HG02642 (cell line): ENCODE results near the gene CAVIN3.
A peak's percentile ranks its signal among the peaks of the same experiment; 100 is the strongest.
"Not testable (repeated sequence)": the region's sequence is repeated elsewhere in the genome, so short reads cannot be mapped to it uniquely, and the experiment has no call there.

Experiments used
- ATAC-seq: cut with Tn5 transposase; IDR thresholded peaks from one replicate; pipeline ENCODE4 v1.9.1; 2021; ENCODE audit warnings: mild to moderate bottlenecking; ENCODE audit not compliant: unreplicated experiment, poor library complexity

CAVIN3 gene

DNA sequence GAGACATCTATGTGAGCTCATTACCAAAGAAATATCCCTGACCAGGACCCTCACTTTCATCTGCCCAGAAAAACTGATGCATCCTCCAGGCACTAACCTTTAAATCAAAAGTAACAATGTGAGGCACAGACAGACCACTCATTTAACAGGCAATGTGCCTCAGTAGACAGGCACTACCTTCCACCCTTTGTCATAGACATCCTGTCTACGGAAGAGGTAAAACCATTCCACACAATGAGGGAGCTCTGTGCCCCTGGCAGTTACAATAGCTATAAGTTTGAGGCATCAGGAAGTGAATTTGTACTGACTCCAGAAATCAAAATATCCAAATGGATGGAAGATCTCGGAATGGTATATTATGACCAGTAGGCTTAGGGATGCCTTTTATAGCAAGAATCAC, 6.7 kb upstream of the CAVIN3 start:
- no peak for ATAC-seq

DNA sequence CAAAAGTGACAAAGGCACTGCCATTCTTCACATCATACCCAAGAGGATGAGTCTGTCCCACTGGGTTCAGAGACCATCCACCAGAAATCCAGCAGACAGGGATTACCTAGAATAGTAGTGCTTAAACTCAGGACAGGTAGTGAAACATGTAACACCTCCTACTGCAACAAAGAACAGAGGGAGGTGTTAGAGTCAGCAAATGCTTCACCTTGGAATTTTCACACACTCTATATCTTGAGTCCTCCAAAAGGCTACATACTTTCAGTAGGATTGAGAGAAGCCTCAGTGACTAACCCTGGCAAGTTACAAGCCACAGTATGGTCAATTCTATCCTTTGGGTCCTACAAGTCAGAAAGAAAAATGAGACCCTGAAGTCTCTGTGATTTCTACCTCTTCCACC, 6.0 kb upstream of the CAVIN3 start:
- ATAC-seq, result no peak

DNA sequence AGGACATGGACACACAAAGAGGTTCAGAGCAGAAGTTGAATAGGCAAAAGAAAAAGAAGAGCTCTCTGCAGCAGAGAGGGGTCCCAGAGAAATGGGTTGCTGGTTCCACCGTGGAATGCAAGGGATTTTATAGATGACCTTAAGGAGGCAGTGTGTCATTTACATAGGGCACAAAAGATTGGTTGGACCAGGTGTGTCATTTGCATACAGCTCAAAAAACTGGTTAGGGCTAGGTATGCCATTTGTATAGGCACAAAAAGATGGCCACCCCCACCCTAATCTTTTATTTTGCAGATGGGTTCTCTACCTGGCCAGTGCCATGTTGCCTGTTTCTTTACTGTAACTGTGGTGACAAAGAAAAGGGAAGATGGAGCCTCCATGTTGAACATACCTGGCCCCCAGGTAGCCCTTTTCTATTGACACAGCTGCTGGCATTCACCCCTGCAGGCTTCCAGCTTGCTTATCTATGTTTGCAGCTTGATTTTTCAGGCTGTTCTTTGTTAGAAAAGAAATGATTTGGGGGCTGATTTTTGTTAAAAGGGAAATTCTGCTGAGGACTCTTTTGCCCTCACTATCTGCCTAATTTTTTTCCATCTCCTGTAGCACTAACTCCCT, 3.1 kb upstream of the CAVIN3 start:
- ATAC-seq, result no peak

DNA sequence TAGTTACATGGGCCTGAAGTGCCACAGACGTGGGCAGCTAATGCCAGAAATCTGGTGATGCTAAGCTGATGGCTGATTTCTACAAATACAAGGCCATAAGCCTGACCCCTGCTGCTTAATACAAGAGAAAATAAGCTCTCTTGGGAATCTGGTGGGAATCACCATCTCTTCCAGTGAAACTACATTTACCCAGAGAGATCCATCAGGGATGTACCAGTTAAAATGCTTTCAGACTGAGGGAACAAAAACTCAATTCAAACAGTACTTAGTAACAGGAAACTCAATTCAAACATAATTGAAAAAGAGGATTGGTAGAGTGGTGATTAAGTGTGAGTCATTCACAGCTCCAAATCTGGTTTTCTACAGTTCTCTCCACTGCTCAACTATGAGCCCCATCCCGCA, 1.7 kb upstream of the CAVIN3 start:
- no peak for ATAC-seq

DNA sequence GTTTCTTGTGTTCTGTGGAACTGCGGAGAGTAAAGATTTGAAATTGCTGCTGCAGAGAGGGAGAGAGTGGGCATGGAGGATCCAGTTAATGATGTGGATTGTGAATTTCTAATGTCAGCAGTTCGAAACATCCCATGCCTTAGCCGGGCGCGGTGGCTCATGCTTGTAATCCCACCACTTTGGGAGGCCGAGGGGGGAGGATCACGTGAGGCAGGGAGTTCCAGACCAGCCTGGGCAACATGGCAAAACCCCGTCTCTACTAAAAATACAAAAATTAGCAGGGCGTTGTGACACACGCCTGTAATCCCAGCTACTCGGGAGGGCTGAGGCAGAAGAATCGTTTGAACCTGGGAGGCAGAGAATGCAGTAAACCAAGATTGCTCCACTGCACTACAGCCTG, 1.1 kb upstream of the CAVIN3 start:
- ATAC-seq, result no peak

DNA sequence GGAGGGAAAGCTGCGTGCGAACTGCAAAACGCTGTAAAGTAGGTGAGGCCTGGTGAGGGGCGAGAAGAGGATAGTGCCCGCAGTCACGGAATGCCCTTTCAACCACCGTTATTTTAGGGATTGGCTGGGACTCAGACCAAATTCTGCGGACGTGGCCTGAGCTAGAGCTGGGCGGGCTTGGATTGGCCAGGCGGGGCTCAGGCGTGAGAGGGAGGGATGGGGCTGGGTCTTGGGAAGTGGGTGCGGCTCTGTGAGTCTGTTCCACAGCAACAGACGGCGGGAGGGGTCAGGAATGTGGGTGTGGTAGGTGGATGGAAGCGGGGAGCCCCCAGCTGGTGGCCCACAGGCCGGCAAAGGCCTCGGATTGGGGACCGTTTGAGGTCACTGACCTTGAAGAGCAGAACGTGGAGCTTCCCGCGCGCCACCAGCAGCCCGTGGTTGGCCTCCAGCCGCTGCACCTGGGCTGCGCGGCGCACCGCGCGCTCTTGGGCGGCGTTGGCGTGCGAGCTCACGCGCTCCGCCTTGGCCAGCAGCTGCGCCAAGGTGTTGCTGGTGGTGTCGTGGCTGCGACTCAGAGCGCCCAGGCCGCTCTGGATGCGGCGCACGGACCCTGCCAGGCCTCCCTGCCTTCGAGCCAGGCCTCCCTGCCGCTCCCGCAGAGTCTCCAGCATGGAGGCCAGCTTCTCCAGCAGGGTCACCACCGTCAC, 444 bp downstream of the CAVIN3 start:
- ATAC-seq, result peak; percentile 50

DNA sequence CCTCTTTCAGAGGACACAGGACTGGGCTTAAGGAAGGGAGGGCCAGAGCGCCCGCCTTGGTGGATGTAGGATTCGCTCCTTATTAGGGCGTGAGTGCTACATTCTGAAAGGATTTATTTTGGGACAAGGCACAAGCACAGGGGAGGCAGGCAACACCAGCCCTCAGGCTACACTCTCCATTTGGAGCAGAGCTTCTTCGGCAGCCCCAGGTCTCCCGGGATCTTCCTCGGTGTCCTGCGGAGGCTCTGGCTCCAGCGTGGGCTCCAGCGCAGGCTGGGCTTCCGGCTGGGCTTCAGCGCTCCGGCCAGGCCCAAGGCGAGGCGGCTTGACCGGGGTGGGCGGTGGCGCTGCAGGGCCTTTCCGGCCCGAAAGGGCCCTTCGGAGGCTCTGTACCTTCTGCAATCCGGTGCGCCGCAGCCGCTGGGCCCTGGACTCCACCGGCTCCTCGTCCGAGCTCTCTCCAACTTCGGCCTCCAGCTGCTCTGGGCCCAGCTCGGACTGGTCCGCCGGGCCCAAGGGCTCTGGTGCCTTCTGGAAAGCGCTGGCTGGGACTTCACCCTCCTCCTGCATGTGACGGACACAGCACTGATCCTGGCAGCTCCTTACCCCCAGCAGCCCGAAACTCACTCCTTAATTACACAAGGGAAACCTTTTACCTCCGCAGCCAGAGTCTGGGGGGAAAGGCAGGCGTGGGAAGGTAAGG, 1.1 kb downstream of the CAVIN3 start:
- no peak for ATAC-seq

DNA sequence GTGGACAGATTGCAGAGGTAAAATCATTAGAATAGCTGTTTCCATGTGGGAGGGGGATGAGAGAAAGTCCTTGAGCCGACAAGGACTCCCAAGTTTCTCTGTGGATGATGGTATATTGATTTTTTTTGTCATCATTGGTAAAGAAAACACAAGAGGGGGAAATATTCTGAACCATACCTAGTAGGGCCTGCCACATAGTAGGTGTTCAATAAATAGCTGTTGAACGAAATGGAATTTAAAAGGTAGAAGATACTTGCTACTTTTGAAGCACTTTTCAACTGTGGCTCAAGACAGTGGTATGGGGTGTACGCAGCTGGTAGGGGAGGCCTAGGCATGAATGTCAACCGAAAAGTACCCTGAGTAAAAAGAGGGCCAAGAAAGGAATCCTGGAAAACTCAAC, 2.1 kb downstream of the CAVIN3 start:
- no peak for ATAC-seq

DNA sequence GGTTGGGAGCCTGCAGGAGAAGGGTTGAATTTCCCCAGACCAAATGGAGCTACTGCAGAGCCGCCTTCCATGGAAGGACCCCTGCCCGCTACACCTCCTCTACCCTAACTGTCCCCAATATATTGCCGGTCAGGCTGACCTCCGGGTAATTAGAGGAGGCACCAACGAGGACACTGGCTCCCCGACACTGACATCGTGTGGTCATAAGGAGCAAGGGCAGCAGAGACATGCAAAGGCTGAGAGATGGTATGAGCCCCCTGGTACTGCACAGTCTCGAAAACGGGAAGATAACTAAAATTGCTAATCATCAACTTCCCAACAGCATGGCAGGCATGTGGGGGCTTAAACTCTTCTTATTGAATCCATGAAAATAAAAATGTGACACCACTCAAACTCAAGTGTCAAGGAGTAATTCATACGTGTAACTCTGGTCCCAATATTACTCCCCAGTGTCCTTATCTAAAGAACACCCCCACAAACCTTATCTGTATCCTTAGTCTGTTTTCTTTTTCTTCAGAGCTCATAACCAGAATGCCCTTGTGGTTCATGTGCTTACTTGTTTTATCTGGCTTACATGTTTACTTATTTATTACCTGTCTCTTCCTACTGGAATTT, 4.4 kb downstream of the CAVIN3 start:
- ATAC-seq, result peak; percentile 57

DNA sequence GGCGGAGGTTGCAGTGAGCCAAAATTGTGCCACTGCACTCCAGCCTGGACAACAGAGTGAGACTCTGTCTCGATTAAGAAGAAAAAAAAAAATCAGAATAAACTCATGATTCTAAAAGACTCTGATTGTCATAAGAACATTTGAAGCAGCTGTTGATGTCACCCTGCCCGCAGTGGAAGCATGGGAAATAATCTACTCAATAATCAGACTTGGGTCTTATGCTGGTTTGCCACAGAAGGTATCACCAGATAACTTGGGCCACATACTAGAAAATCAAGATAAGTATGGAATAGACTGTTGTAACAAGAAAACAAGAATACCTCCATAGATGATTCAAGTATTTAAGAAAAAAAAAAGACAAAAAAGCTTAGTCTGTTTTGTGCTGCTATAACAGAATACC, 8.2 kb downstream of the CAVIN3 start:
- ATAC-seq, result no peak

DNA sequence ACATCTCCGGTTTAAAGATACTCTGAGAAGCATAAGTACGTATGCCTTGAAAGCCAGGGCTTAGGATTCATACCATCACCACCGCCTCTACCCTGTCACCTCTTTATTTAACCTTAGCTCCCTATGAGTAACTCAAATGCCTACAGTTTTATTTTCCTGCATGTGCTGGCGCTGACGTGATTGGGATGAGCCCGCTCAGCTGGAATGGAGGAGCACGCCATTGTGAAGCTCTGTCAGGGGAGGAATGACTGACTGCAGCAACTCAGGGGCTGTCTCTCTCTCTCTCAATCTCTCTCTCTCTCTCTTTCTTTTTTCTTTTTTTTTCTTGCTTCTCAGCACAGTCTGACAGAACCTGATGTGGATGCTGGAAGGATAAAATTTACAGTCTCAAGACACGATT, 12.4 kb downstream of the CAVIN3 start:
- ATAC-seq, result no peak

DNA sequence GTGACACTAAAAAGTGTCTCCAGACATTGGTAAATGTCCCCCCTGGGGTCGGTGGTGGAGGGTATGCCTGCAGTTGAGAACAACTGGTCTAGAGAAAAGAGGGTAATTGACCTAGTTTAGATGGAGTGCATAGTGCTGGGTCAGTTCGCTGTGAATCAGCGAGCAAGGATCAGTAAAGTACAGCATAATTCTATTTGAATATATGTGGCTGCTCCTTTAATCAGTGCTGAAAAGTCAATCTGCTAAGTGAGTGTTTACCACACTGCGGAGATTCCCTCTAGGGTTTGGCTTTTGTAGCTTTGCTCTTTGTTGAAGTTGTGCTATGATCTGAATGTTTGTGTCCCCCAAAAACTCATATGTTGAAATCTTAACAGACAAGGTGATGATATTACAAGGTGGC, 15.0 kb downstream of the CAVIN3 start:
- ATAC-seq, result no peak

DNA sequence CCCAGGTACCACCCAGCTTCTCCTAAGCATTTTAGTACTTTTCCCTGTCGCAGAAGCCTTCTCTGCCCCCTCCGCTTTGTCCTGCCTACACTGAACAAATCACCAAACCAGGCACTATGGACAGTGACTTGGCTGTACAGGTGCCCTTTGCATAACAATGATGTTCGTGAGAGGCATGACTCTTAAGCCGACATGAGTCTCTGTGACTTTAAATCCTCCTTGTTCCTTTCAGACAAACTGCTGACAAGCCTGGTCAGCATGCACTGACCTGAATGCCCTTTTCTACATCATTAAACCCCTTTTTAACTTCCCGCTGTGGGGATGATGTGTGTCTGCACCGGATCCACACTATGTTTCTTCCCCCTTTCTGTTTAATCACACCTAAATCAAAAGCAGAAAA, 16.6 kb downstream of the CAVIN3 start:
- no peak for ATAC-seq

DNA sequence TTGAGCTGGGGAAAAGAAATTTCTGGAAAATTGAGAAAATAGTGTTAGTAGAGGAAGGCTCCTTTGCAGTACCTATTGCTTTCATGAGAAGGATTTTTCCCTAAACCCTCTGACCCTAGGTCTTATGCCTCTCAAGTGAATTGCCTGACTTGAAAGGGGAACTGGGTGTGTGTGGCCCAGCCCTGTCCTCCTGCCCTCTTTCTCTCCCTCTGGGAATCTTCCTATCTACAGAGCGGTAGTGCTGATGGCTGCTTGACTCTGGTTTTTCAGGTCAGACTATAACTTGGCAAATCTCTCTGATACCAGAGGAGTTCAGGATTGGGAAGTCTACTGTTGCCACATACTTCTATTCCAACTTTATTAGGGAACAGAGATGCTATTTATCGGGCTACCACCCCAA, 19.2 kb downstream of the CAVIN3 start:
- no peak for ATAC-seq

DNA sequence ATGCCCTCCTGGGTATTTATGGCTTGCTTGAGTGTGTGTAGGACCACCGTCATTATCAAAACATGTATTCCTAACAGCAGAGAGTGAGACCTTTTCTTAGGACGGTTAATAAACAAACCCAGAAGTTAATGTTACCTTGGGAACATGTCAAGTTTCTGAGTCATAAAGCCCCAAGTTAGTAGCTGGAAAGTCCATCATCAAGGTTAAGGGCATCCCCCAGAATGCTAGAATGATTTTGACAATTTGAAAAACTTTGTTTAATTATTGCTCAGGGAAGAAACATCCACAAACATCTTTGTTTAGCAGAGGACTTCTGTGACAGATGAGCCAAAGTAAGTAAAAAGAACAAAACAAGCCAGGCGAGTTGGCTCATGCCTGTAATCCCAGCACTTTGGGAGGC, 20.0 kb downstream of the CAVIN3 start:
- ATAC-seq, result no peak

DNA sequence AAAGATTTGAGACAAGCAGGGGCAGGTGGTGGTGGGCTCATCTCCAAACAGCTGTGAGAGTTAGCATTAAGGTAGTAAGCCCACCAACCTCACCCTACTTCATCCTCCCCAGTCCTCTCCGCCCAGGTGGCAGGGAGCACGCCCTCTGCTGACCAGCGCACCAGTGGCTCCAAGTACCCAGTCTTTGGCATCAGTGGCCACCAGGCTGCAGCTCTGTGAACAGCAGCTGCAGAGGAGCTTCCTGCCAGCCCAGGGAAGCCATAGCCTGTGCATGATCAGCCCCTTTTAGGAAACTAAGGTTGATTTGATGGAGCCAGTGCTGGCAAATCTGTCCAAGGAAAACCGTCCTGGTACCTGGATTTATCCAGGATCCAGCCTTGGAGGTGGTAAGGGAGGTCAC, 21.7 kb downstream of the CAVIN3 start:
- peak; percentile 63 for ATAC-seq

DNA sequence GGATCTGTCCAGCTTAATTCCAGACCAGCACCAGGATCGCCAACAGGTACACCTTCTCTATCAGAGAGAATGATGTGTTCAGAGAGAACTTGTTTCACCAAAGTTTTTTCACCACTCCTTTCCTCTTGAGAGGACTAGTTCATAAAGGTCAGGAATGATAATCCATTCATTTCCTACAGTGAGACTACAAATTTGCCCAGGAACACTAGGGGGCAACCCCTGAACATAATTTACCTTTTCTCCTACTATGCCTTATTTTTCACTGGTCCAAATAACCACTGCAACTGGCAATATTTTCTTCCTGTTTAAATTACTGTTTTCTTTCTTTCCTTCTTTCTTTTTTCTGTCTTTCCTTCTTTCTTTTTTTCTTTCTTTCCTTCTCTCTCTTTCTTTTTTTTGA, 22.5 kb downstream of the CAVIN3 start:
- ATAC-seq, result no peak

DNA sequence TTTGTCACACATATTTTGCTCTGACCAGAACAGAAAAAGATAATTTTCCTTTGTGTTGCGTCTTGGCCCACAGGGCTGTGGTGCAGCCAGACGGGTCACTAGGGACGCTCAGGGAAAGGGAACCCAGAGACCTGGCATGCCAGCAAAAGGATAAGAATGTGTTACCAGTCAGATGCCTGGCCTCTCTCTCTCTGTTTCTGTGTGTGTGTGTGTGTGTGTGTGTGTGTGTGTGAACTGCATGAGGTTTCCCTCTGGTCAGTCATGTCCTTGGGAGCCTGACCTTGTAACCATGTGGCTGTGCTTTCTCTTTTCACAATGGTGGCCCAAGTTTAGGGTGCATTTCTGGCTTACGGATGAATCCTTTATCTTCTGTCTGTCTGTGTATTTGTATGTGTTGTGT, 35.3 kb downstream of the CAVIN3 start:
- no peak for ATAC-seq

DNA sequence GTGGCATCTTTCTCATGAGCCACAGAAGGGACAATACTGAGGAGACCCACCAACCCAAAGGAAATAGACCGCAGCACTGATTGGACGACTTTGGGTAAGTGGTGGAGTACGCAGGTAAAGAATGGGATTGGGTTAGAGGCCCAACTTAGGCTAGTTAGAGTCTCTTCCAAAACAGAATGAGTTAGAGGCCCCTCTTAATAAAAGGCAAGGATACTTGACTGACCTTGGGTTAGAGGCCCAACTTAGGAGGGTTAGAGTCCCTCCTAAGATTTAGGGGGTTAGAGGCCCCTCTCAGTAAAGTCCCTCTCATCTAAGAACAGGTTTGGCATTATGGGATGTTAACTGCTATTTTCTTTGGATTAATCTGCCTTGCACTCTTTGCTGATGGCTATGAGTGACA, 36.1 kb downstream of the CAVIN3 start:
- no peak for ATAC-seq

DNA sequence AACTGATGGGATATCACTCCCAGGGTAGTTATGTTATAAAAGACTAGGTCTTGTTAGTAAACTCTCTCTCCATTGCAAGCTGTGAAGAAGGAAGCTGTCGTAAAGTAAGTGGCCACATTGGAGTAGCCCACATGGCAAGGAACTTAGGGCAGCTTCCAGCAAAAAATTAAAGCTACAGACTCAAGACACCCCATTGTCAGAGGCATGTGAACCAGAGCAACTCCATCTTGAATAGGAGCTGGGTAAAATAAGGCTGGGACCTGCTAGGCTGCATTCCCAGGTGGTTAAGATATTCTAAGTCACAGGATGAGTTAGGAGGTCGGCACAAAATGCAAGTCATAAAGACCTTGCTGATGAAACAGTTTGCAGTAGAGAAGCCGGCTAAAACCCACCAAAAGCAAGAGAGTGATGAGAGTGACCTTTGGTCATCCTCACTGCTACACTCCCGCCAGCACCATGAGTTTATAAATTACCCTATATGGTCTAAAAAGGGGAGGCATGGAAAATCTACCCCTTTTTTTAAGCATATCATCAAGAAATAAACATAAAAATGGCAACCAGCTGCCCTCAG, 36.8 kb downstream of the CAVIN3 start:
- no peak for ATAC-seq

DNA sequence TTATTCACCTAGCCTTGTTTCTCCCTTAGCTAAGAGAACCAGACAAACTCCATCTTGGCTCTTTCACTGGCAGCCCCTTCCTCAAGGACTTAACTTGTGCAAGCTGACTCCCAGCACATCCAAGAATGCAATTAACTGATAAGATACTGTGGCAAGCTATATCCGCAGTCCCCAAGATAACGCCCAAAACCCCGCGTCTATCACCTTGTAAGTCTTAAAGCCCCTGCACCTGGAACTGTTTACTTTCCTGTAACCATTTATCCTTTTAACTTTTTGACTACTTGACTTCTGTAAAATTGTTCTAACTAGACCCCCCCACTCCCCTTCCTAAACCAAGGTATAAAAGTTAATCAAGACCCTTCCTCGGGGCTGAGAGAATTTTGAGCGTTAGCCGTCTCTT, 39.5 kb downstream of the CAVIN3 start:
- not testable (repeated sequence) for ATAC-seq
